DMS114 treated with DMSO at 0.1 percent for 48 hours (cell line): ENCODE data around the gene PFN3.
"Not testable (repeated sequence)": the region's sequence is repeated elsewhere in the genome, so short reads cannot be mapped to it uniquely, and the experiment has no call there.

Experiments
- DNase-seq: peaks from one replicate; lab custom pipeline; 2025; ENCODE audit not compliant: unreplicated experiment; lab: John Stamatoyannopoulos, UW

PFN3 gene

DNA sequence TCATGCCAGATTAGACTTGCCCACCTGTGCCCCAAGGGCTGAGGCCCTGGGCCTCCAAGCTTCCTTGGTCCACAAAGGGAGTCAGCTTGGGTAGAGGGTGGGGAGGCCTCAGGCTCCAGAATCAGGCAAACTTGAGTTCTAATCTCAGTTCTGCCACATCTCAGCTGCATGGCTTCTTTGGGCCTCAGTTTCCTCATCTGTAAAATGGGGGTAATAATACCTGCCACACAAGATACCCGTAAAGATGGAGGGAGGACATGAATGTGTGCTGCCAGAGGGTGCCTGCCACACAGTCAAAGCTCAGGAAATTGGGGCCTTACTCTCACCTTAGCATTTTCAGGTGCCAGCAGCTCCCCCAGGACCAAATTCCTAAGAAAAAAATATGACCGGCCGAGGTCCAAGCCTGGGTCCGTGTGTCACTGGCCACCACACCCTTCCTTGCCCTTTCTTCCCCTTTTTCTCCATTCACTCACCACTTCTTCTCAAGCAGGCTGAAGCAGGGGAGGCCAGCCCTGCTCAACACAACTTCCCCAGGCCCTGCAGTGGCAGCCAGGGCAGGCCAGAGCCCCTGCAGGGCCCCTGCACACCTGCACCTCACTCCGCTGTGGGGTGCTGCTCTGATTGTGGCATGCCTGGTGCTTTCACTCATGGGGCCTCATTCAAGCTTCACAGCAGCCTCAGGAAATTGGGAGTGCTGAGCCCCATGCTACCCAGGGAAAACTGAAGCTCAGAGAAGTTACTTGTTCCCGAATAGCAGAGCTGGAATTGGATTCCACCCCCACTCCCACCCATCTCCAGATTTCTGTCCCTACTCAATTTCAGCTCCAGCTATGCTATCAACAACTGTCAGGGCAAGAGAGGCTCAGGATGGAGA lies 38.8 kb downstream of the PFN3 start:
- no peak for DNase-seq

GRCh38 chr5:177360740-177361139 lies 39.7 kb downstream of the PFN3 start:
- not testable (repeated sequence) for DNase-seq

- no peak for DNase-seq
These were observed 40.6 kb downstream of the PFN3 start for GRCh38 chr5:177359860-177360259.

- no peak for DNase-seq
These were observed 41.0 kb downstream of the PFN3 start for GRCh38 chr5:177359451-177359851.

GRCh38 chr5:177358370-177358819 lies 42.1 kb downstream of the PFN3 start:
- no peak for DNase-seq

GRCh38 chr5:177357459-177358351 lies 42.8 kb downstream of the PFN3 start, which contains the start of gene RGS14:
RGS14 (plus strand) TSS chr5:177357924; CDS start chr5:177358025, 101 bp downstream.
- no peak for DNase-seq

DNA sequence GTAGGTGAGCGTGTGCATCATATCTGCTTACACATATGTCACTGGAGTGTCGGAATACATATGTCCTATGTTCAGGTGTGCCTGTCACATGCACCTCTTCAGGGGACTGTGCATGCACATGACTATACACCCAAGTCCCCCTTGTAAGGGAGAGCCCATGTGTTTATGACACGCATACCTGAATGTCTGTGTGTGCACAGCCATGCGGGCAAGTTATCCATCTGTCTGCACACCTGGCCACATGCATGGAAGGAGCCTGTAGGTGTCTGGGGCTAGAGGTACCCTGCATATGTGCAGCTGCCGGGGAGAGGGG lies 43.4 kb downstream of the PFN3 start:
- no peak for DNase-seq

DNA sequence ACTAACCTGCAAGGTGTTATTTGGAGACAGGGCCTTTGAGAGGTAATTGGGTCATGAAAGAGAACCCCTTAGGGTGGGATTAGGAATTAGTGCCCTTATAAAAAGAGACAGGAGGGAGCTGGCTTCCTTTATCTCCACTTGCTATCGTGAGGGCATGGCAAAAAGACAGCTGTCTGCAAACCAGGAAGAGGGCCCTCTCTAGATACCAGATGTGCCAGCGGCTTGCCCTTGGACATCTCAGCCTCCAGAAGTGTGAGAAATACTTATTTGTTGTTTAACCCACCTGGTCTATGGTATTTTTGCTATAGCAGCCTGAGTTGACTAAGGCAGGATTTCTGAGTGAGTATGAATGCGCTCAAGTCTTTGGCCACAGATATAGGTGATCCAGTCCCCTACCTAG lies 43.7 kb downstream of the PFN3 start:
- DNase-seq = no peak

- no peak for DNase-seq
These were observed 44.6 kb downstream of the PFN3 start for GRCh38 chr5:177355868-177356168.

DNA sequence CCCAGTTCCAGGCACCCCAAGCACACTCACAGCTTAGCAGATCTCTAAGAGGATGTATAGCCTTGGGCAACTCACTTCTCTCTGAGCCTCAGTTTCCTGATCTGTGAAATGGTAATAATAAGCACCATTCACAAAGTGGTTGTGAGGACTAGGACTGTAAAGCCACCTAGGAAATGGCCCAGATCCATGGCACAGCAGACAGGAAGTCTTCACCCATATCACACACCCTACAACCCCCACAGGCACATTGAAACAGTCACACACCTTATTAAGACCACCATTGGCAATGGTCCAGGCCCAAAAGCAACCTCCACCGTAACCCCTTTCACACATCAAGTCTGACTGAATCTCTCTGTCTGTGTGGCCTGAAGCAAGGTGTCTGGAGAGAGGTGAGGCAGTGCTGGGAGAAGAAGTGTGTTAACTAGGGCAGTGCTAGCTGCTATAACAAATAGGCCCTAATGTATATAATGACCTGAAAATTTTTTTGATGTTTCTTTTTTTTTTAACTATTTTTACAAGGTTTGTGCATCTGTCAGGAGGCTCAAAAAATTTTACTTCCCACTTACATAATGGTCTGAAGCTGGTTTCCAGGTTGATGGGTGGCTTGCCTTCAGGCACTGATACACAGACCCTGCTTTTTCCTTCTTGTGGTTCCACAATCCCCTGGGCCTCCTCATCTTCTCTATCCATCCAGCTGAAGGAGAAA lies 45.1 kb downstream of the PFN3 start:
- no peak for DNase-seq

GRCh38 chr5:177354711-177355110 lies 45.8 kb downstream of the PFN3 start:
- DNase-seq = no peak

GRCh38 chr5:177354256-177354655 lies 46.2 kb downstream of the PFN3 start:
- DNase-seq = no peak

DNA sequence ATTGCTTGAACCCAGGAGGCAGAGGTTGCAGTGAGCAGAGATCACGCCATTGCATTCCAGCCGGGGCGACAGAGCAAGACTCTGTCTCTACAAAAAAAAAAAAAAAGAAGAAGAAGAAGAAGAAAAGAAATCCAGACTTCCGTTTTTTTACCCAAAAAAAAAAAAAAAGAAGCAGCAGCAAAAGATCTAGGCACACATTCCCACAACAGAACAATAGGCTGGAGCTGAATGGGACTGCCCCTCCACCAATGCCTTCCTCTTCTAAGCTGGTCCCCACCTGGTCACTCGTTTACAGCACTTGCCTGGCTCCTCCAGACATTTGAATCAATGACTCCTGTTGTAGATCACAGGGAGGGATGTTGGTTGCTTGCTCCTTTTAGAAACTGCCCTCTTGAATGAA lies 47.4 kb downstream of the PFN3 start:
- no peak for DNase-seq

DNA sequence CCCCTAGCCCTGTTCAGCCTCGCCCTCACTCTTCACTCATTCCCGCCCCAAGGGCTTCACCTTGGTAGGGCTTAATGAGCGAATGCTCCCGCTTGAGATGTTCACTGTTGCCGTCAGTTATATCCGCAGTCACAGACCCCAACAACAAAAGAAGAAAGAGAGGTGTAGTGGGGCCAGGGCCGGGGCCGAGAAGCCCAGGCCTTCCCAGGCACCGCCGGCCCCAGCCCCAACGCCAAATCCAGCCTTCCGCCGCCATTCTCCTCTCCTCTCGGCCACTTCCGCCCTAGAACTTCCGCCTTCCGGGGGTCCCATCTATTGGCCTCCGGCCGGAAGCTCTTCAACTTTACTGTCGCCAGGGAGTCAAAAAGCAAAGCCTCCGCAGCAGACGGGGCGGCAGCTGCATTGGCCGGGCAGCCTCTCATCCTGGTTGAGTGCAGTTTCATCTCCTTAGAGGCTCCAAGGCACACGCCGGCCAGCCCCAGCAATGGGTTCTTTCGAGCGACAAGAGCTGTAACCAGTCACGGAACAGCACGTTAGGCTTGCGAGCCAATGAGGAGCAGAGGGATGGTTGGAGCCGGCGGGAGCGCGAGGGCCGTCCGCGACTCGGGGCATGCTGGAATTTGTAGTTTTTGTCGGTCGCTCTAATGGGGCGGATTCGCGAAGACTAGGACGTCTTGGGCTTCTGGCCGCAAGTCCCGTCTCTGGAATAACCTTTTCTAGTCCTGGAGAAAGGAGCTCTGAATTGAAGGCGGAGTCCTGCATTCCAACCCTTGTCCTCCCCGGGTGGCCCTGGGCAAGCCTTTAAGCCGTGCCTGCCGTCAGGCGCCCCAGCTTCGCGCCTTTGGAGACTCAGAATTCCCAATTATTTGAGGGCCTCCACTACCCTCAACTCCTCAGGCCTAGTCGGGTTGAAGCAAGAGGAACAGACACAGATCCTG lies 48.8 kb downstream of the PFN3 start, which contains the start of gene LMAN2:
LMAN2 (minus strand) TSS at position 277 of the 938 bp plus-strand sequence; CDS start at position 256, 21 bp downstream.
- peak; percentile 95 for DNase-seq

DNA sequence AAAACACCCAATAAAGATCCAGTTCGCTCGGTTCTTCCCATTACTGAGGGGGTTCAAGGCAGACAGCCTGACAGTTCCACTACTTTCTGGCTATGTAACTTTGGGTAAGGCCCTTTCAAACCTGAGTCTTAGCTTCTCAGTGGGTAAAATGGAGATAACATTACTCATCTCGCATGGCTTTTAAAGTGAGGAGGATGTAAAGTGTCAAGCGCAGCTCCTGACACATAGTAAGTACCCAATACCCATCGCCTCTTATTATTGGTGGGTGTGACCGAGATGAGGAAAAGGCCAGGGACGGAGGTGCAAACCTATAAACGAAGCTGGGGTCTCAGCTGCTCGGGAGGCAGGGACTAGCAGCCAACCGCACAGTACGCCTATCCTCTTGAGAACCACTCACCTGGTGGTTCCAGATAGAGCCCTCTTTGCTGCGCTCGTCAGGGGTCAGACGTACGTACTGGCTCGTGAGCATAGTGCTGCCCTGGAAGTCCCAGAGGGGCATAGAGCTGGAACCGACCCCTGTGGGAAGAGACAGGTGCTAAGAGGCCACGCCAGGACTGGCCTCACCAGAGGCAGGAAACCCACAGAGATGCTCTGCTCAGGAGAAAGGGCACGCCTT lies 49.6 kb downstream of the PFN3 start:
- no peak for DNase-seq
